GM21737 (cell line): ENCODE data around the gene ZBTB16.

Experiments
- ATAC-seq: cut with Tn5 transposase; IDR thresholded peaks from one replicate; pipeline ENCODE4 v1.9.1; 2021; ENCODE audit warnings: mild to moderate bottlenecking, moderate library complexity; ENCODE audit not compliant: unreplicated experiment

The ZBTB16 gene

DNA sequence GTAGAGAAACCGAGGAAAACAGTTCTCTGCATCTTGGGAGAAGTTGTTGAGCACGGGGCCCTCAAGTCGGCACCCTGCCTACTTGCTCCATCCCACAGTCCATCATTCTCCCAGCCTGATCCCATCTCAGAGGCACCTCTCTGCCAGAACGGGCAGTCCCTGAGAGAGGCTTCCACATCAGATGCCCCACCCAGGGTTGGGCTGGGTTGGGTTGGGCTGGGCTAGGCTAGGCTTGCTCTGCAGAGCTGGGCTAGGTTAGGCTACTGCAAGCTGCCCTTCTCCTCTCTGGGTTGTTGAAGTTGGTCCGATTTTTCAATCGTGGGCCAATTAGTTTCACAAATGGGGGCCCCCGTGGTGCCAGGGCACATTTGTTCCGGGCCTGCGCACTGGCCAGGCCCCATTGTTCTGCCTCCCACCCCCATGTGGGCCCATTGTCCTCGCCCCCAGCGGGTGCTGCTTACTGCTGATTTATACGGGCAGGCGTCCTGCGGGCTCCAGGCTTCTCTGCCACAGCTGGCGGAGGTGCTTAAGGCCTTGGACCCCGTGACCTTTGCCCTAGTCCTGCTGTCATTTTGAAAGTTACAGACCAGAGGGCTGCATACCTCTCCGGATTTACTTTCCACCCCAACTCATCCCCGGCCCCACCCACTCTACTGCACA, 173.0 kb downstream of the ZBTB16 start:
- ATAC-seq, result no peak

DNA sequence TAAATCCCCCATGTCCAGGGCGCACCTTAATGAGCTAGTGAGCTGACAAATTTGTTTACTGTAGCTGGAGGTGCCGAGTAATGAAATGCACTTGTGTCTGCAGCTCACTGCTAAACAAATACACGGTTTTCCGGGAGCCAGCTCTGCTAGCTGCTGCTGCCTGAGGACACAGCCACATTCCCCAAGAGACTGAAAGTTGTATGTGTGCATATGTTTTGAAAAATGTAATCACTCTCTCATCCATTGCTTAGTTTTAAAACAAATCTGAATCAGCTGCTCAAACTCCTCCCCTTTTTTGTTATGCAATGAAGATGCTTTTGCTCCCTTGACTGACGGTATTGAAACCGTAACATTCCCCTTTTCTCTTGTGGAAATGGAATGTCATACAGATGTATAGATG, 174.2 kb downstream of the ZBTB16 start:
- no peak for ATAC-seq

- ATAC-seq, result no peak
These were observed 177.3 kb downstream of the ZBTB16 start for GRCh38 chr11:114236829-114237228.

DNA sequence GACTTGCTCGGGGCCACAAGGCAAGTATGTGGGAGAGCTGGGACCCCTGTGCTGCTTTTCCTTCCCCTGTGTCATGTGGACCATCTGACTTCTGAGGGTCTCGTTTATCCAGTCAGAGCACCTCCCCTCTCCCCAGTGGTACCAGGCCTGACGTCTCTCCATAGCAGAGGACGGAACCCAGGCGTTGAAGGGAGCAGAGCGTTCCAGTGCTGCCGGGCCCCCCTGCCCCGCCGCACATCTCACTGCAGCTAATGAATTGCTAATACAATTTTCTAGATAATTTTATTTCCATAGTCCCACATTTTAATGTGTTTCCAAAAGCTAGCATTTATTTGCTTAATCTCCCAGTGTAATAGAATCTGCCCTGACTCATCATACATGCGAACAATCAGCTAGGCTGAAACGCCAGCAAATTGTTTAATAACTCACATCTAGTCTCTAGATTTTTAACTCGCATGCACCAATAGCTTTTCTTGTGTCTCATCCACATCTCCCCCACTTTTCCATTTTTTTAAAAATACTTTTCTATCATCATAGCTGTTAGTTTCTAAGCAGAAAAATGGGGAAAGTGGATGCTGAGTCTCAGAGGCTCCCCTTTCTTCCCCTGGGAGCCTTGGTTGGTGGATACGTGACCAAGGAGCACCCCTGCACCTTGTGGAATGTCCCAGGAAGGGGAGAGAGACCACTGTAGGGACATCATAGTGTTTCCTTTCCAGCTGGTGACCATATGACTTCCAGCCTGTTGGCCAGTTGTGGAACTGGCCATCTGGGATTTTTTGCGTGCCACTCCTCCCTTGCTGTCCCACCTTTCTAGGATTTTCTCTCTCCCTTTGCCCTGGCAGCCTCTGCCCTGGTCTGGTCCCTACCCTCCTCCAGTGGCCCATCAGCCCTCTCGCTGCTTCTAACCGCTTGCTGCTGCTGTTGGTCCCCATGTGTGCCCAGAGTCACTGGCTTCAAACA, 178.1 kb downstream of the ZBTB16 start:
- no peak for ATAC-seq

DNA sequence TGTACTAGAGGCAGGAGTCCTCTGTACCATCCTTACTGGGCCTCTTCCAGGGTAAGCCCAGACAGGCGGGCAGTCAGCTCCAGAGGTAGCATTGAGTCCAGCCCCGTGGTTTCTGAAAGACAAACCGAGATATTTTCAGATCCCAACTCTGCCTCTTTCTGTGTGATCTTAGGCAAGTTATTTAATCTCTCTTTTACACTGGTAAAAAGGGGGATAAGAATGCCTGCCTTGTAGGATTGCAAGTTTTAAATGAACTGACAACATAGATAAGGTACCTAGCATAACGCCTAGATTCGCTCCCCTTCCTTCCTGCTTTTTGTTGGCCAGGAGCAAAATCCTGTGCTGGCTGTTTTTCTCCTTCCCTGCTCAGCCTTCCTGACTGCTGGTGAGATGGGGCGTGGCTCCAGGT, 180.2 kb downstream of the ZBTB16 start:
- no peak for ATAC-seq

DNA sequence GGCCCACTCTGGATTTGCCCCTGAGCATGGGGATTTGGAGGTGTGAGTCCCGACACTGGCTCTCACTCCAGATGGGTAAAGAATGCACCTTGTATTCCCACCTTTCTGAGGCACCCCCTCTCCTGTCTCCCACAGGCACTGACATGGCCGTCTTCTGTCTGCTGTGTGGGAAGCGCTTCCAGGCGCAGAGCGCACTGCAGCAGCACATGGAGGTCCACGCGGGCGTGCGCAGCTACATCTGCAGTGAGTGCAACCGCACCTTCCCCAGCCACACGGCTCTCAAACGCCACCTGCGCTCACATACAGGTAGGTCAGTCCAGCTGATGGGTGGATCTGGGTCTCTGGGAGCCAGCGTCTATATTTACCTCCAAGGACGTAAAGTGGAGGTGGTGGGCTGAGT, 182.5 kb downstream of the ZBTB16 start:
- no peak for ATAC-seq

GRCh38 chr11:114243461-114244372, 184.2 kb downstream of the ZBTB16 start:
- ATAC-seq, result no peak

DNA sequence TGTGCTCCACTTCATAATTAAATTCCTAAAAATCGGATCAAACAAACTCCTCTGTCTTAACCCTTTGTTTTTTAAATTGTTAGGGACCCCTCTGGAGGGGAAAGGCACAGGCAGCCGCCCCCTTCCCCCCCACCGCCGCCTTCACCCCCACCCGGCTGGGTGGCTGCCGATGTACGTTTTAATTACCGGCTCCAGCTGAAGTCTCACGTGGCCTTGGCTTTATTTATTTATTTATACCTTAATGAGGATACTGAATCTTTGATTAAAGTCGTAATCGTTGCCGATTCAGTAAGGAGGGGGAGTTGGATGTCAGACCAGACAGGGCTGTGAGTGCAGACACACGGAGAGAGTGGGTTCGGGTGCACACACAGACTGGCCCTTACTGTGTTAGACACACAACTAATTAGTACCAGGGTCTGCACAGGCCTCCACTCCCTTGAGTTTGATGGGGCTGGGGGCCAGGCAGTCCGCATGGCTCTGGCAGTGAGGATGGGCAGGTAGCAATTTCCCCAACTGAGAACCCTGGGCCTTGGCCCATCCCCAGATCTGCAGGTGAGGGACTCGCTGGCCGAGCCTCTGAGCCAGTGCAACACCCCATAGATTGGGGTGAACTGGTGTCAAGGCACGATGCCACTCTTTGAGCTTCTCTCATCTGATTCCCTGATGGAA, 185.3 kb downstream of the ZBTB16 start:
- ATAC-seq, result no peak

- ATAC-seq, result no peak
These were observed 187.0 kb downstream of the ZBTB16 start for GRCh38 chr11:114246321-114247069.

- ATAC-seq, result no peak
These were observed 187.7 kb downstream of the ZBTB16 start for GRCh38 chr11:114247070-114247789.

GRCh38 chr11:114250180-114250579, 190.7 kb downstream of the ZBTB16 start:
- no peak for ATAC-seq

DNA sequence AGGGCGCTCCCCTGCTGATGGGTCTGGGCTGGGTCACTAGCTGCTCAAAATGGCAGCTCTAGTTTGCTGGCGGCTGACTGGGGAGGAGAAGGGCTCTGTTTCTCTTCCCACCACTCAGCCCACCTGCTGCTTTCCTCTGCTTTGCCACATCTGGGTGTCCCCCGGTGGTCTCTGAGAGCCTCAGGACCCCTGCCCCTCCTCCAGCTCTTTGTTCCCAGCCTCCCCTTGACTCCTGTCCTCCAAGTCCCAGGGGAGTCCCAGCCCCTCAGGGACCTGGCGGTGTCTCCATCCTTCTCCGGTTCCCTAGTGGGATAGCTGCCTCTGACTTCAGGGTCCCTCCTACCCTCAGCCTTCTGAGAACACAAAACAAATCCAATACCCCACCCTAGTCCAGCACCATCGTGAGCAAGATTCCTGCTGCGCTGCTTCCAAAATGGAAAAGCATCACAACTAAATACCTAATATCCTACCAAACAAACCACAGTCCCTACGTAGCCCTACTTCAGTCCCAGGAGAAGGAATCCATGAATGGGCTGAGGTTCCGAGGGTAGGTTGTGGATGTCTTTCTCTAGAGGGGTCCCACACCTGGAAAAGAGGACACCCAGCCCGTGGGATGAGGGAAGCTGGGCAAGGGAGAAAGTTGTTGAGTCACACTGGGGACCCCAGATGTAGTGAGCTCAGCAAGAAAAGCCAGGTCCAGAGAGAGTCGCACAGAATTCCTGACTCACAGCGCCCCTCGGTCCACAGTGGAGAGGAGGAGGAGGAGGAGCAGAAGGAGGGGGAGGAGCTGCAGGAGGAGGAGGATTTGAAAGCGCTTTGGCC, 191.7 kb downstream of the ZBTB16 start:
- no peak for ATAC-seq

- ATAC-seq, result no peak
These were observed 192.4 kb downstream of the ZBTB16 start for GRCh38 chr11:114251815-114252337.

- ATAC-seq, result no peak
These were observed 193.3 kb downstream of the ZBTB16 start for GRCh38 chr11:114252767-114253166.

- no peak for ATAC-seq
These were observed 194.3 kb downstream of the ZBTB16 start for GRCh38 chr11:114253771-114254170.

GRCh38 chr11:114254571-114255146, 195.1 kb downstream of the ZBTB16 start:
- no peak for ATAC-seq

DNA sequence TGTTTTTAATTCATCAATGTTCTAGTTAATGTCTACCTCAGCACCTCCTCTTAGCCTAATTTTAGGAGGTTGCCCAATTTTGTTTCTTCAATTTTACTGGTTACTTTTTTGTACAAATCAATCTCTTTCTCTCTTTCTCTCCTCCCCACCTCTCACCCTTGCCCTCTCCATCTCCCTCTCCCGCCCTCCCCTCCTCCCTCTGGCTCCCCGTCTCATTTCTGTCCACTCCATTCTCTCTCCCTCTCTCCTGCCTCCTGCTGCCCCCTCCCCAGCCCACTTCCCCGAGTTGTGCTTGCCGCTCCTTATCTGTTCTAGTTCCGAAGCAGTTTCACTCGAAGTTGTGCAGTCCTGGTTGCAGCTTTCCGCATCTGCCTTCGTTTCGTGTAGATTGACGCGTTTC, 195.8 kb downstream of the ZBTB16 start:
- ATAC-seq, result no peak
